Panc1 (cell line): ENCODE results near the gene GPR107. TPM values are rescaled to one million over a fixed set of nuclear protein-coding genes. Genes with fewer than 3 reads are reported as not detected.
A peak's percentile ranks its signal among the peaks of the same experiment; 100 is the strongest.

ENCODE experiments used
- ATAC-seq: fragments of 200-7000 bp; cut with Tn5 transposase; 2 replicates; pipeline ENCODE4 v1.9.1; 2020; ENCODE audit warnings: mild to moderate bottlenecking, moderate library complexity
- BruUV-seq: library from RNA; stranded (reverse); fragments of 400-500 nt; replicated peaks from 2 replicates; lab custom pipeline; 2021; lab: Mats Ljungman, UMichigan
- CTCF ChIA-PET: fragments of 300-600 bp; sonication (Branson Sonifier 250); formaldehyde crosslinking; loops from one replicate; lab custom pipeline; 2022; ENCODE audit warnings: antibody characterized with exemption; lab: Charles Lee
- POLR2A ChIA-PET: fragments of 300-600 bp; sonication (Branson Sonifier 250); formaldehyde crosslinking; loops from one replicate; lab custom pipeline; 2022; ENCODE audit warnings: antibody characterized with exemption; lab: Charles Lee
- DNase-seq: peaks from one replicate; pipeline ENCODE4 v3.0.0-alpha.2; 2010; ENCODE audit warnings: low read depth, low spot score
- H3K27ac ChIP-seq: 2 replicates; pipeline ENCODE4 v1.5.1; 2011; ENCODE audit warnings: mild to moderate bottlenecking, low read length, inconsistent platforms
- H3K27me3 ChIP-seq: fragments of 200-500 bp; sonication (Bioruptor generic); 2 replicates; pipeline ENCODE4 v1.6.0; 2014; ENCODE audit warnings: low read length, inconsistent platforms; ENCODE audit not compliant: control insufficient read depth, insufficient read depth
- H3K36me3 ChIP-seq: fragments of 200-500 bp; sonication (Bioruptor generic); 2 replicates; pipeline ENCODE4 v1.5.1; 2014; ENCODE audit warnings: inconsistent platforms, mild to moderate bottlenecking, low read length, moderate library complexity; ENCODE audit not compliant: control insufficient read depth, insufficient read depth
- H3K4me1 ChIP-seq: 2 replicates; pipeline ENCODE4 v1.5.1; 2011; ENCODE audit warnings: inconsistent platforms, mild to moderate bottlenecking, low read length, moderate library complexity; ENCODE audit not compliant: control insufficient read depth, insufficient read depth
- H3K4me3 ChIP-seq, 2 experiments: 2 replicates each; pipeline ENCODE4 v1.5.1; 2011 to 2012; ENCODE audit warnings: low read depth in 2 of 2, low read length in 2 of 2, mild to moderate bottlenecking in 2 of 2, inconsistent platforms in 1 of 2, moderate library complexity in 1 of 2
- H3K9me3 ChIP-seq: fragments of 200-500 bp; sonication (Bioruptor generic); 2 replicates; pipeline ENCODE4 v1.5.1; 2014; ENCODE audit warnings: low read depth, mild to moderate bottlenecking, inconsistent platforms, low read length, moderate library complexity; ENCODE audit not compliant: control insufficient read depth, insufficient read depth
- CTCF ChIP-seq: fragments of 450-650 bp; IDR thresholded peaks from 2 replicates; pipeline ENCODE4 v1.5.1; 2017; ENCODE audit warnings: mild to moderate bottlenecking
- POLR2AphosphoS5 ChIP-seq: IDR thresholded peaks from 2 replicates; pipeline ENCODE4 v1.6.1; 2012; ENCODE audit warnings: mild to moderate bottlenecking, low read depth, low read length, moderate library complexity
- REST ChIP-seq, 2 experiments: IDR thresholded peaks; 2 replicates each; pipeline ENCODE4 v1.6.1; 2011 to 2012; ENCODE audit warnings: low read depth in 2 of 2, control low read depth in 1 of 2, low read length in 1 of 2, mild to moderate bottlenecking in 1 of 2, moderate library complexity in 1 of 2; ENCODE audit not compliant: insufficient read depth in 1 of 2
- SIN3A ChIP-seq: IDR thresholded peaks from 2 replicates; pipeline ENCODE4 v1.6.1; 2012; ENCODE audit warnings: low read depth, mild to moderate bottlenecking, low read length, moderate library complexity, borderline replicate concordance; ENCODE audit not compliant: insufficient read depth
- TCF7L2 ChIP-seq: IDR thresholded peaks from 2 replicates; pipeline ENCODE4 v1.6.1; 2011; ENCODE audit warnings: mild to moderate bottlenecking, low read depth, low read length, inconsistent platforms
- in situ Hi-C: cut with HindIII; loops from 2 replicates; pipeline ENCODE4 v1.10.0; 2016; ENCODE audit warnings: low sequenced_read_pairs, low pct_unique_long_range_greater_than_20kb
- intact Hi-C: fragments of 100-400 bp; cut with micrococcal nuclease; formaldehyde crosslinking; loops from one replicate; pipeline ENCODE4 v1.10.0; 2022; ENCODE audit not compliant: unreplicated experiment
- total RNA-seq: library from RNA; stranded (reverse); gene quantifications from one replicate; pipeline ENCODE4 v1.2.1, GENCODE V29; 2021; ENCODE audit not compliant: unreplicated experiment

Gene GPR107
- total RNA-seq, 1 experiment from 2014 or later = 43.0 TPM

- ChIA-PET POLR2A (no interaction called here), CTCF (interaction anchor here (0.5 kb wide), 1 partner anchor 128 kb away, joined by 6 read pairs; no protein-coding TSS in a partner anchor)
- Histone ChIP-seq H3K27ac (peak overlapping the region; percentile 79), H3K4me3 (peak overlapping the region; percentile 35 to 57), H3K36me3 (no peaks in the 10 kb centered on the region), H3K27me3 (no peaks in the 10 kb centered on the region), H3K9me3 (no peaks in the 10 kb centered on the region), H3K4me1 (peaks cover 40% of the 10 kb centered on the region)
- in situ Hi-C loops = no loop called here
- ATAC-seq = peak; percentile 95
- DNase-seq = peak; percentile 8
- BruUV-seq = no TSS peak
- intact Hi-C loops = no loop called here
- TF ChIP-seq SIN3A (no peak), REST (IDR thresholded peaks at IDR 0.05; ENCODE audit: insufficient read depth in 1 of 2, low read depth in 2 of 2, low read length in 1 of 2) (no peak), TCF7L2 (no peak), POLR2AphosphoS5 (no peak), CTCF (no peak)
Observed at GRCh38 chr9:130186839-130187522, 133.3 kb downstream of the GPR107 start.

GRCh38 chr9:130187523-130187846 lies 133.8 kb downstream of the GPR107 start:
- no peak for TF ChIP-seq CTCF
- no TSS peak for BruUV-seq
- Histone ChIP-seq H3K27me3 (no peaks in the 10 kb centered on the region), H3K27ac (peak overlapping the region; percentile 51), H3K9me3 (no peaks in the 10 kb centered on the region), H3K4me1 (peaks cover 37% of the 10 kb centered on the region), H3K36me3 (no peaks in the 10 kb centered on the region), H3K4me3 (peak overlapping the region in 1 of 2 experiments; percentile 57; a peak in 1 of 4 replicates)
- POLR2A ChIA-PET = no interaction called here
- DNase-seq = no peak
- CTCF ChIA-PET = no interaction called here
- no peak; the same call in 1 of the 2 replicates for ATAC-seq
- in situ Hi-C loops (no loop called here), intact Hi-C loops (no loop called here)
